ENCODE data around the gene THSD4.

Gene THSD4

GRCh38 chr15:71187526-71187925, 72.3 kb downstream of the THSD4 start:
- no peaks in the 10 kb centered on the region for H3K36me3 Mint-ChIP-seq
- no peaks in the 10 kb centered on the region for H3K9me3 Mint-ChIP-seq
- no peak overlapping the region for H3K4me3 Mint-ChIP-seq
- H3K27me3 Mint-ChIP-seq: peaks cover 8% of the 10 kb centered on the region
- no peak for DNase-seq (ENCODE audit: low spot score in 2 of 2)
- H3K4me1 Mint-ChIP-seq: no peaks in the 10 kb centered on the region
- no peak overlapping the region for H3K27ac Mint-ChIP-seq
- ATAC-seq (ENCODE audit: low read depth): no peak

GRCh38 chr15:71189718-71190117, 74.4 kb downstream of the THSD4 start:
- Mint-ChIP-seq H3K27me3 (peaks cover 9% of the 10 kb centered on the region), H3K4me1 (no peaks in the 10 kb centered on the region), H3K4me3 (no peak overlapping the region), H3K36me3 (no peaks in the 10 kb centered on the region), H3K9me3 (no peaks in the 10 kb centered on the region), H3K27ac (no peak overlapping the region)
- no peak for ATAC-seq (ENCODE audit: low read depth)
- DNase-seq (ENCODE audit: low spot score in 2 of 2): no peak

GRCh38 chr15:71191296-71191695, 76.0 kb downstream of the THSD4 start:
- H3K4me3 Mint-ChIP-seq: no peak overlapping the region
- no peaks in the 10 kb centered on the region for H3K36me3 Mint-ChIP-seq
- H3K27ac Mint-ChIP-seq: no peak overlapping the region
- no peaks in the 10 kb centered on the region for H3K9me3 Mint-ChIP-seq
- ATAC-seq (ENCODE audit: low read depth) (no peak), DNase-seq (ENCODE audit: low spot score in 2 of 2) (no peak)
- no peaks in the 10 kb centered on the region for H3K4me1 Mint-ChIP-seq
- peaks cover 7% of the 10 kb centered on the region for H3K27me3 Mint-ChIP-seq

- H3K4me3 Mint-ChIP-seq: no peak overlapping the region
- no peaks in the 10 kb centered on the region for H3K4me1 Mint-ChIP-seq
- H3K9me3 Mint-ChIP-seq: no peaks in the 10 kb centered on the region
- no peak overlapping the region for H3K27ac Mint-ChIP-seq
- ATAC-seq (ENCODE audit: low read depth) (no peak), DNase-seq (ENCODE audit: low spot score in 2 of 2) (no peak)
- H3K27me3 Mint-ChIP-seq: peaks cover 7% of the 10 kb centered on the region
- H3K36me3 Mint-ChIP-seq: no peaks in the 10 kb centered on the region
These were observed 77.5 kb downstream of the THSD4 start for GRCh38 chr15:71192816-71193215.

- H3K9me3 Mint-ChIP-seq: peaks cover 2% of the 10 kb centered on the region
- no peaks in the 10 kb centered on the region for H3K36me3 Mint-ChIP-seq
- peaks cover 2% of the 10 kb centered on the region for H3K4me1 Mint-ChIP-seq
- no peak overlapping the region for H3K27ac Mint-ChIP-seq
- H3K4me3 Mint-ChIP-seq: no peak overlapping the region
- no peak for ATAC-seq (ENCODE audit: low read depth)
- DNase-seq (ENCODE audit: low spot score in 2 of 2): no peak
- H3K27me3 Mint-ChIP-seq: peaks cover 9% of the 10 kb centered on the region
These were observed 79.0 kb downstream of the THSD4 start for GRCh38 chr15:71194286-71194685.

- H3K27me3 Mint-ChIP-seq: peaks cover 11% of the 10 kb centered on the region
- peaks cover 7% of the 10 kb centered on the region for H3K9me3 Mint-ChIP-seq
- DNase-seq (ENCODE audit: low spot score in 2 of 2) (no peak), ATAC-seq (ENCODE audit: low read depth) (no peak)
- no peak overlapping the region for H3K4me3 Mint-ChIP-seq
- no peak overlapping the region for H3K27ac Mint-ChIP-seq
- no peaks in the 10 kb centered on the region for H3K36me3 Mint-ChIP-seq
- H3K4me1 Mint-ChIP-seq: peaks cover 6% of the 10 kb centered on the region
These were observed 80.0 kb downstream of the THSD4 start for GRCh38 chr15:71195242-71195641.

- no peak for DNase-seq (ENCODE audit: low spot score in 2 of 2)
- Mint-ChIP-seq H3K4me1 (peaks cover 6% of the 10 kb centered on the region), H3K36me3 (no peaks in the 10 kb centered on the region), H3K4me3 (no peak overlapping the region), H3K9me3 (peaks cover 7% of the 10 kb centered on the region), H3K27ac (no peak overlapping the region), H3K27me3 (peaks cover 8% of the 10 kb centered on the region)
- ATAC-seq (ENCODE audit: low read depth): no peak
These were observed 82.3 kb downstream of the THSD4 start for GRCh38 chr15:71197620-71198019.

- no peak overlapping the region for H3K4me3 Mint-ChIP-seq
- H3K27me3 Mint-ChIP-seq: peaks cover 8% of the 10 kb centered on the region
- no peaks in the 10 kb centered on the region for H3K36me3 Mint-ChIP-seq
- peaks cover 7% of the 10 kb centered on the region for H3K9me3 Mint-ChIP-seq
- peaks cover 6% of the 10 kb centered on the region for H3K4me1 Mint-ChIP-seq
- ATAC-seq (ENCODE audit: low read depth) (no peak), DNase-seq (ENCODE audit: low spot score in 2 of 2) (no peak)
- H3K27ac Mint-ChIP-seq: no peak overlapping the region
These were observed 83.6 kb downstream of the THSD4 start for GRCh38 chr15:71198846-71199245.

GRCh38 chr15:71199384-71200351, 84.4 kb downstream of the THSD4 start:
- no peak for DNase-seq (ENCODE audit: low spot score in 2 of 2)
- Mint-ChIP-seq H3K9me3 (peaks cover 7% of the 10 kb centered on the region), H3K27ac (no peak overlapping the region), H3K4me3 (no peak overlapping the region), H3K36me3 (no peaks in the 10 kb centered on the region), H3K27me3 (peaks cover 7% of the 10 kb centered on the region), H3K4me1 (peaks cover 6% of the 10 kb centered on the region)
- ATAC-seq (ENCODE audit: low read depth): no peak

- no peaks in the 10 kb centered on the region for H3K36me3 Mint-ChIP-seq
- H3K27ac Mint-ChIP-seq: no peak overlapping the region
- peaks cover 6% of the 10 kb centered on the region for H3K4me1 Mint-ChIP-seq
- DNase-seq (ENCODE audit: low spot score in 2 of 2) (no peak), ATAC-seq (ENCODE audit: low read depth) (no peak)
- peaks cover 5% of the 10 kb centered on the region for H3K27me3 Mint-ChIP-seq
- peaks cover 7% of the 10 kb centered on the region for H3K9me3 Mint-ChIP-seq
- no peak overlapping the region for H3K4me3 Mint-ChIP-seq
These were observed 86.2 kb downstream of the THSD4 start for GRCh38 chr15:71201477-71201876.

- no peak for ATAC-seq (ENCODE audit: low read depth)
These were observed 87.4 kb downstream of the THSD4 start for GRCh38 chr15:71202712-71203111.

GRCh38 chr15:71203586-71204474, 88.6 kb downstream of the THSD4 start:
- Mint-ChIP-seq H3K27me3 (peaks cover 5% of the 10 kb centered on the region), H3K4me1 (peaks cover 6% of the 10 kb centered on the region), H3K9me3 (peaks cover 7% of the 10 kb centered on the region), H3K36me3 (no peaks in the 10 kb centered on the region), H3K27ac (no peak overlapping the region), H3K4me3 (no peak overlapping the region)
- ATAC-seq (ENCODE audit: low read depth) (no peak), DNase-seq (ENCODE audit: low spot score in 2 of 2) (no peak)

More at GRCh38 chr15:71202712-71203111, 87.4 kb downstream of the THSD4 start:
- Mint-ChIP-seq H3K4me1 (peaks cover 6% of the 10 kb centered on the region), H3K9me3 (peaks cover 7% of the 10 kb centered on the region), H3K27me3 (peaks cover 5% of the 10 kb centered on the region), H3K27ac (no peak overlapping the region), H3K4me3 (no peak overlapping the region), H3K36me3 (no peaks in the 10 kb centered on the region)
- DNase-seq (ENCODE audit: low spot score in 2 of 2): no peak

GRCh38 chr15:71207141-71207540, 91.9 kb downstream of the THSD4 start:
- no peaks in the 10 kb centered on the region for H3K9me3 Mint-ChIP-seq
- H3K4me3 Mint-ChIP-seq: no peak overlapping the region
- H3K36me3 Mint-ChIP-seq: no peaks in the 10 kb centered on the region
- H3K27me3 Mint-ChIP-seq: peaks cover 3% of the 10 kb centered on the region
- no peaks in the 10 kb centered on the region for H3K4me1 Mint-ChIP-seq
- no peak overlapping the region for H3K27ac Mint-ChIP-seq
- no peak for DNase-seq (ENCODE audit: low spot score in 2 of 2)
- ATAC-seq (ENCODE audit: low read depth): no peak

- DNase-seq (ENCODE audit: low spot score in 2 of 2) (no peak), ATAC-seq (ENCODE audit: low read depth) (no peak)
- Mint-ChIP-seq H3K36me3 (no peaks in the 10 kb centered on the region), H3K4me1 (no peaks in the 10 kb centered on the region), H3K4me3 (no peak overlapping the region), H3K9me3 (no peaks in the 10 kb centered on the region), H3K27ac (no peak overlapping the region), H3K27me3 (peaks cover 8% of the 10 kb centered on the region)
These were observed 96.9 kb downstream of the THSD4 start for GRCh38 chr15:71212146-71212545.

Data from memory B cell (primary cell).